Loucy (cell line): ENCODE results near the gene RPL11.

Experiments used
- H2AFZ ChIP-seq: fragments of 200-600 bp; sonication (generic); 2 replicates; pipeline ENCODE4 v1.6.0; 2016; ENCODE audit warnings: antibody characterized with exemption, mild to moderate bottlenecking, low read length, moderate library complexity
- H3F3A ChIP-seq: fragments of 200-600 bp; 2 replicates; pipeline ENCODE4 v1.6.0; 2016; ENCODE audit warnings: antibody characterized with exemption, low read depth, mild to moderate bottlenecking
- H3K27me3 ChIP-seq: fragments of 200-600 bp; sonication (generic); 2 replicates; pipeline ENCODE4 v1.6.1; 2014; ENCODE audit warnings: low read length, mild to moderate bottlenecking; ENCODE audit not compliant: insufficient read depth, poor library complexity, severe bottlenecking
- H3K36me3 ChIP-seq: fragments of 200-600 bp; sonication (generic); 2 replicates; pipeline ENCODE4 v1.6.1; 2016; ENCODE audit warnings: low read length; ENCODE audit not compliant: insufficient read depth
- H3K4me1 ChIP-seq: fragments of 200-600 bp; sonication (generic); 2 replicates; pipeline ENCODE4 v1.5.1; 2014; ENCODE audit warnings: low read length, mild to moderate bottlenecking; ENCODE audit not compliant: insufficient read depth, poor library complexity, severe bottlenecking
- H3K4me2 ChIP-seq: fragments of 200-600 bp; sonication (generic); 2 replicates; pipeline ENCODE4 v1.6.0; 2014; ENCODE audit warnings: antibody characterized with exemption, low read length, low read depth, mild to moderate bottlenecking; ENCODE audit not compliant: poor library complexity, severe bottlenecking
- H3K4me3 ChIP-seq: fragments of 200-600 bp; sonication (generic); 2 replicates; pipeline ENCODE4 v1.5.1; 2014; ENCODE audit warnings: low read length, mild to moderate bottlenecking, mixed read lengths; ENCODE audit not compliant: poor library complexity, severe bottlenecking
- H3K79me2 ChIP-seq: fragments of 200-600 bp; sonication (generic); 2 replicates; pipeline ENCODE4 v1.6.1; 2014; ENCODE audit warnings: low read length; ENCODE audit not compliant: insufficient read depth
- H3K9ac ChIP-seq: fragments of 200-600 bp; sonication (generic); 2 replicates; pipeline ENCODE4 v1.6.0; 2014; ENCODE audit warnings: mild to moderate bottlenecking, low read depth, low read length, moderate library complexity; ENCODE audit not compliant: poor library complexity, severe bottlenecking
- H3K9me2 ChIP-seq: fragments of 200-600 bp; sonication (generic); replicated peaks from 2 replicates; pipeline ENCODE4 v1.6.1; 2016; ENCODE audit warnings: low read depth, low read length, mixed read lengths
- H3K9me3 ChIP-seq: fragments of 200-600 bp; sonication (generic); 2 replicates; pipeline ENCODE4 v1.6.1; 2014; ENCODE audit warnings: mild to moderate bottlenecking, antibody characterized with exemption, low read length, low read depth; ENCODE audit not compliant: insufficient read depth
- H4K20me1 ChIP-seq: fragments of 200-600 bp; sonication (generic); 2 replicates; pipeline ENCODE4 v1.6.0; 2014; ENCODE audit warnings: antibody characterized with exemption, low read length, mild to moderate bottlenecking; ENCODE audit not compliant: insufficient read depth, poor library complexity, severe bottlenecking
- EZH2phosphoT487 ChIP-seq: fragments of 200-600 bp; IDR thresholded peaks from 2 replicates; pipeline ENCODE4 v1.6.1; 2018; ENCODE audit warnings: antibody characterized with exemption, mild to moderate bottlenecking, moderate library complexity, borderline replicate concordance
- TF ChIP-seq, protein P1 (sequence below): fragments of 200-600 bp; sonication (generic); conservative IDR thresholded peaks from 2 replicates; pipeline ENCODE4 v1.5.1; 2014; ENCODE audit warnings: mild to moderate bottlenecking, antibody characterized with exemption, low read length

RPL11 gene

DNA sequence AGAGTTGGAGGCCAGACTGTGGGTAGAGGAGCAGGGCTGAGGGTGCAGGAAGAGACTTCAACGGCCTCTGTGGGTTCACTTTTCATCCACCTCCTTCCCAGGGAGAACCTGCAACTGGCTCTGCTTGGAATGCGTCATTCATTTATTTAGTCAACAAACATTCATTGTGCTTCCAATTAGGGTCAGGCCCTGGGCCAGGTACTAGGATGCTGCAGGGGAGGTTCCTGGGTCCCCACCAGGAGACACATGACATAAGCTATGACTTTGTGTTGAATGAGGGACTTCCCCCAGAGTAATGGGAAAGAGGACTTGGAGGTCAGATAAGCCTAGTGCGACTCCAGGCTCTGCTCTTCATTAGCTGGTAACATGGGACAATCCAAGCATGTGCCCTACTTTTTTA, 46.3 kb upstream of the RPL11 start:
- Histone ChIP-seq H3K4me2 (no peak overlapping the region), H3K4me1 (no peaks in the 10 kb centered on the region), H3K9ac (no peak overlapping the region), H3K9me2 (no peaks in the 10 kb centered on the region), H2AFZ (no peak overlapping the region), H3K27me3 (no peaks in the 10 kb centered on the region), H3K36me3 (no peaks in the 10 kb centered on the region), H3K9me3 (no peaks in the 10 kb centered on the region), H4K20me1 (no peaks in the 10 kb centered on the region), H3F3A (no peaks in the 10 kb centered on the region), H3K79me2 (no peaks in the 10 kb centered on the region), H3K4me3 (no peak overlapping the region)
- no peak for TF ChIP-seq EZH2phosphoT487
- TF ChIP-seq, protein P1, sequence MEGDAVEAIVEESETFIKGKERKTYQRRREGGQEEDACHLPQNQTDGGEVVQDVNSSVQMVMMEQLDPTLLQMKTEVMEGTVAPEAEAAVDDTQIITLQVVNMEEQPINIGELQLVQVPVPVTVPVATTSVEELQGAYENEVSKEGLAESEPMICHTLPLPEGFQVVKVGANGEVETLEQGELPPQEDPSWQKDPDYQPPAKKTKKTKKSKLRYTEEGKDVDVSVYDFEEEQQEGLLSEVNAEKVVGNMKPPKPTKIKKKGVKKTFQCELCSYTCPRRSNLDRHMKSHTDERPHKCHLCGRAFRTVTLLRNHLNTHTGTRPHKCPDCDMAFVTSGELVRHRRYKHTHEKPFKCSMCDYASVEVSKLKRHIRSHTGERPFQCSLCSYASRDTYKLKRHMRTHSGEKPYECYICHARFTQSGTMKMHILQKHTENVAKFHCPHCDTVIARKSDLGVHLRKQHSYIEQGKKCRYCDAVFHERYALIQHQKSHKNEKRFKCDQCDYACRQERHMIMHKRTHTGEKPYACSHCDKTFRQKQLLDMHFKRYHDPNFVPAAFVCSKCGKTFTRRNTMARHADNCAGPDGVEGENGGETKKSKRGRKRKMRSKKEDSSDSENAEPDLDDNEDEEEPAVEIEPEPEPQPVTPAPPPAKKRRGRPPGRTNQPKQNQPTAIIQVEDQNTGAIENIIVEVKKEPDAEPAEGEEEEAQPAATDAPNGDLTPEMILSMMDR, result no peak

DNA sequence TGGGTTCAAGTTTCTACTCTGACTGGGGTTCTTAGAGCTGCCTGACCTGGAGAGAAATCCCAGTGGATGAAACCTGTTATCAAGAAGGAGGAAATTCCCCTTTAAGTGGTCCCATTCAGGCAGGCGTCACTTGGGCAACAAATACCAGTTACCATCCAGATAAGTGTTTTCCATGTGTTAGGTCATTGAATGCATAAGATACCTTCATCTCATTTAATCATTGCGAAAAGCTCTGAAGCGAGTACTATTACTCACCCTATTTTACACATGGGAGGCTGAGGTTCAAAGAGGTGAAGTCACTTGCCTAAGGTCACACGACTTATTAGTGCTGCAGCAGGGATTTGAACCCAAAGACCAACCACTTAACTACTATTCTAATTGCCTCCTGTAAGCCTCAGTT, 45.5 kb upstream of the RPL11 start:
- no peaks in the 10 kb centered on the region for H3F3A ChIP-seq
- no peaks in the 10 kb centered on the region for H4K20me1 ChIP-seq
- H3K4me1 ChIP-seq, result no peaks in the 10 kb centered on the region
- no peak overlapping the region for H2AFZ ChIP-seq
- H3K27me3 ChIP-seq, result no peaks in the 10 kb centered on the region
- H3K4me3 ChIP-seq, result no peak overlapping the region
- no peak overlapping the region for H3K4me2 ChIP-seq
- no peaks in the 10 kb centered on the region for H3K36me3 ChIP-seq
- TF ChIP-seq, protein P1, result no peak
- TF ChIP-seq EZH2phosphoT487, result no peak
- H3K9me3 ChIP-seq, result no peaks in the 10 kb centered on the region
- no peak overlapping the region for H3K9ac ChIP-seq
- H3K79me2 ChIP-seq, result no peaks in the 10 kb centered on the region
- no peaks in the 10 kb centered on the region for H3K9me2 ChIP-seq

DNA sequence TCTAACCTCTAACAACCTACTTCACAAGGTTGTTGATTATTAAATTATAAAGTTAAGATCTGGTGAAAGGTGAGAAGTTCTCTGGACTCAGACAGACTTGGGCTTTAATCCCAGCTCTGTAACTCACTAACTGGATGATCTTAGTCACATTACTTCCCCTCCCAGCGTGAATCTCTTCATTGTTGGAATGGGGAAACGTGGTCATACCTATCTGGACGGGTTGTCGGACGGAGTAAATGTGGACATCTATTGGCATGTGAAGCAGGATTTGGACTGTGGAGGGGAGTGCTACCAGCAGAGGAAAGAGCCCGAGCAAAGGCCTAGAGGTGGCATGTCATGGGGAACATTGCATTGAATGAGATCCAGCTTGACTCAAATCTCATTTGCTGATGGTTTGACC, 45.1 kb upstream of the RPL11 start:
- H4K20me1 ChIP-seq, result no peaks in the 10 kb centered on the region
- H3K27me3 ChIP-seq, result no peaks in the 10 kb centered on the region
- no peaks in the 10 kb centered on the region for H3K36me3 ChIP-seq
- no peaks in the 10 kb centered on the region for H3K79me2 ChIP-seq
- H3K4me1 ChIP-seq, result no peaks in the 10 kb centered on the region
- no peaks in the 10 kb centered on the region for H3F3A ChIP-seq
- no peak for TF ChIP-seq EZH2phosphoT487
- TF ChIP-seq, protein P1, result no peak
- no peak overlapping the region for H2AFZ ChIP-seq
- no peak overlapping the region for H3K4me2 ChIP-seq
- H3K4me3 ChIP-seq, result no peak overlapping the region
- H3K9me2 ChIP-seq, result no peaks in the 10 kb centered on the region
- H3K9ac ChIP-seq, result no peak overlapping the region
- no peaks in the 10 kb centered on the region for H3K9me3 ChIP-seq
